NT2/D1 (cell line): ENCODE data around the gene MRPL54.

ENCODE experiments used
- DNase-seq: peaks from one replicate; pipeline ENCODE4 v3.0.0-alpha.2; 2011; ENCODE audit warnings: low read depth, low spot score
- H3K27me3 ChIP-seq: 2 replicates; pipeline ENCODE4 v1.6.0; 2011; ENCODE audit warnings: mild to moderate bottlenecking; ENCODE audit not compliant: insufficient read length, insufficient read depth
- H3K36me3 ChIP-seq: 2 replicates; pipeline ENCODE4 v1.6.1; 2011; ENCODE audit warnings: mild to moderate bottlenecking, low read length, mixed read lengths; ENCODE audit not compliant: insufficient read depth, insufficient read length
- H3K4me1 ChIP-seq: 2 replicates; pipeline ENCODE4 v1.5.1; 2011; ENCODE audit not compliant: insufficient read depth, insufficient read length
- H3K4me3 ChIP-seq: 2 replicates; pipeline ENCODE4 v1.5.1; 2011; ENCODE audit warnings: low read depth; ENCODE audit not compliant: insufficient read length
- H3K9ac ChIP-seq: 2 replicates; pipeline ENCODE4 v1.6.0; 2011; ENCODE audit warnings: low read depth; ENCODE audit not compliant: insufficient read length
- H3K9me3 ChIP-seq: 2 replicates; pipeline ENCODE4 v1.5.1; 2011; ENCODE audit warnings: mild to moderate bottlenecking, low read length; ENCODE audit not compliant: insufficient read depth
- SUZ12 ChIP-seq: IDR thresholded peaks from 2 replicates; pipeline ENCODE4 v1.6.1; 2011; ENCODE audit not compliant: insufficient read length, insufficient read depth; ENCODE audit errors: extremely low read depth
- YY1 ChIP-seq: IDR thresholded peaks from 2 replicates; pipeline ENCODE4 v1.6.1; 2011; ENCODE audit not compliant: insufficient read length, insufficient read depth
- ZNF274 ChIP-seq: IDR thresholded peaks from 2 replicates; pipeline ENCODE4 v1.6.1; 2011; ENCODE audit warnings: mild to moderate bottlenecking, low read depth, low read length

The MRPL54 gene

DNA sequence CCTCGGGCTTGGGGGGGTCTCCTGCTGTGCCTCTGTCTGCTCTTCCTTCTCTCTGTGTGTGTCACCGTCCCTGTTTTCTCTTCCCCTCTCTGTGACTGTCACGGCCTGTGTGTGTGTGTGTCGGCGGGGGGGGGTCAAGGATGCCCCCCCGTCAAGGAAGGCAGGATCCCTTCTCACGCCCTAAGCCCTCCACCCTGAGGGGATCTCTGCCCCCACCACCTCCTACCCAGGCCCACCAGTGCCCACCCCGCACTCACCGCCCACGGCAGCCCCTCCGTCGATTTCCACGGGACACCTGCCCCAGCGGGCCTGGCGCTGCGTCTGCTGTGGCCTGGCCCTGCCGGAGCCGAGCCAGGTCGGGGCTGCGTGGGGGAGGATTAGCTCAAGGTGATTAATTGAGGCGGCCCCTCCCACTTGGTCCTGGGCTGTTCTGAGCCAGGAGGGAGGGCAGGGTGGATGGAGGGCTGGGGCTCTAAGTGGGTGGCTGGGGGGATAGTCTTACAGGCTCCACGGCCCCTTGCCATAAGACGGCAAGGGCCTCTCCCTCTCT lies 9.5 kb downstream of the MRPL54 start, which contains the start of gene RAX2:
TSS of gene RAX2 (minus strand) at position 323 of the 550 bp plus-strand sequence. CDS start 486 bp downstream, outside the sequence.
- TF ChIP-seq ZNF274 (no peak), SUZ12 (no peak), YY1 (no peak)

DNA sequence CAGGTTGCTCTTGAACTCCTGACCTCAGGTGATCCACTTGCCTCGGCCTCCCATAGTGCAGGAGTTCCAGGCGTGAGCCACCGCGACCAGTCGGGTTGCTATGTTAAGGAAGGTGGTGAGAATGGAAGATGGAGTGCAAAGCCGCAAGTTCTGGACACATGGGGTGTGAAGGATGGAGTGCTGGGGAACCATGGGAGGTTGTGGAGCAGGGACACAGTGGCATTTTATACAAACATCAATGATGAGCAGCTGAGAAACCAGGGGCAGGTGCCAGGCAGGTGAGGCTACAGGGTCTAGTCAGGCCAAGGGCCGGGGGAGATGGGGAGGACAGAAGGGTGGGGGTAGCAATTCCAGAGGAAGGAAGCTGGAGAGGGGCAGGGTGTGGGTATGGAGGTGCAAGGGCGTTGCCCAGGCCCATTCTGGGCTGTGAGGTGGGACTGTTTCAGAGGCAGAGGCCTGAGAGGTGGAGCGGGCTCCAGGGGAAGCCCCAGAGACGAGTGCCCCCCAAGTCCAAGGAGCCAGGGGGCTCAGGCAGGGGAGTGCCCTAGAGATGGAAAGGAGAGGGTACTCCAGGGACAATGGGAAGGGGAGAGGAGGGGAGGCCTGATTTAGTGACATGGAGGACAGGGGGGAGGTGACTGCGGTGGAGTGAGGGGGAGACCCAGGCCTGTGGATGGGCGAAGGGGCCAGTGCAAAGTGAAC lies 11.5 kb downstream of the MRPL54 start:
- Histone ChIP-seq H3K4me1 (peaks cover 24% of the 10 kb centered on the region), H3K4me3 (no peak overlapping the region), H3K9ac (no peak overlapping the region), H3K36me3 (peaks cover 6% of the 10 kb centered on the region), H3K9me3 (no peaks in the 10 kb centered on the region), H3K27me3 (no peaks in the 10 kb centered on the region)
- TF ChIP-seq ZNF274 (no peak), YY1 (no peak), SUZ12 (no peak)
- DNase-seq = no peak

More for the DNA sequence above, 9.5 kb downstream of the MRPL54 start, which contains the start of gene RAX2:
- Histone ChIP-seq H3K36me3 (peaks cover 23% of the 10 kb centered on the region), H3K4me1 (peaks cover 28% of the 10 kb centered on the region), H3K4me3 (no peak within 1 kb of the TSS), H3K27me3 (no peaks in the 10 kb centered on the region), H3K9ac (peak within 1 kb of the TSS; percentile 47), H3K9me3 (no peaks in the 10 kb centered on the region)
- no peak for DNase-seq

DNA sequence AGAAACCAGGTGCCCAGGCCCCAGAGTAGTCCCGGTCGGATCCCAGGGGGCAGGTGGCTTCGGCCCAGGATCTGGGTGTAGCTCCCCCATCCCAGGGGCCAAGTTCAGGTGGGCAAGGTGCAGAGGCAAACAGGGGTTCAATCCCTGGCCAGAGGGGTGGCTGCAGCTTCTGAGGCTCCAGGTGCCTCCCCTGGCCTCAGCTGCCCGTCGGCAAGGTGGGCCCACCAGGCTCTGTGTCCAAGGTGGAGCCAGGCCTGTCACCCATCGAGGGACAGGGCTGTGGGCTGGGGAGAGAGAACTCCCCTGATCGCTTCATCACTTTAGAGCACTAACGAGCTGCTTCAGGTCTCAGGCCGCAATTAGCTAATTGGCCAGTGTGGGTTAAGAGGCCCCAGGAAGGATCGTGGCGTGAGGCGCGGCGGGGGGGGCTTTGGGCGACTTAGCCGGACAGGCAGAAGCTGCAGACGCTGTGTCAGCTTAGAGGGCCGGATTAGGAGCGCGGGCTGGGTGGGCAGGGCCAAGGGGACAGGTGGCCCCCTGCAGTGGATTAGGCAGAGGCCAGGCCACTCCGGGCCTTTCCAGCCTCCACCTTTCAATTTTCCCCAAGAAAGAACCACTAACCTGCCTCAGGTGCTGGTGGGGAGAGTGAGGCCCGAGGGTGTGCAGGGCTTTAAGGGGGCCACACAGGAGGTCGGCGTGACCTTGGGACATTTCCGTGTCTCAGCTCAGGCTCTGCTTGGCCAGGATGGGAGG lies 12.3 kb downstream of the MRPL54 start:
- TF ChIP-seq SUZ12 (no peak), ZNF274 (no peak), YY1 (no peak)
- no peak overlapping the region for H3K9ac ChIP-seq
- no peaks in the 10 kb centered on the region for H3K27me3 ChIP-seq
- peaks cover 23% of the 10 kb centered on the region for H3K4me1 ChIP-seq
- no peak overlapping the region for H3K4me3 ChIP-seq
- H3K36me3 ChIP-seq = peaks cover 2% of the 10 kb centered on the region
- DNase-seq = no peak
- no peaks in the 10 kb centered on the region for H3K9me3 ChIP-seq

DNA sequence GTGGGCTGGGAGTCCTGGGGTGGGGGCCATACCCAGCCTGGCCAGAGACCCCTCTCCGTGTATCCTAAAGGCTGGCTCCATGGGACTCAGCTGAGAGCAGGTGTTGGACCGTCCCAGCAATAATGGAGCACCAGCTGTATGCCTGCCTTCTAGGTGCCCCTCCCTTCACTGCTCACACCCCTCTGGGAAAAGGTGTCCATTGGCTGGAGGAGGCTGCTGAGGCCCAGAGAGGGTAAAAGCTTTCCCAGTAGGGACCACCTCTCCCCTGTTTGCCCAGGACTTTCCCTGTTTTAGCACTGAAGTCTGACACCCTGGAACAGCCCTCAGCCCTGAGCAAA lies 12.9 kb downstream of the MRPL54 start:
- no peak for DNase-seq
- Histone ChIP-seq H3K9ac (no peak overlapping the region), H3K4me1 (peaks cover 20% of the 10 kb centered on the region), H3K36me3 (no peaks in the 10 kb centered on the region), H3K4me3 (no peak overlapping the region), H3K9me3 (no peaks in the 10 kb centered on the region), H3K27me3 (no peaks in the 10 kb centered on the region)
- no peak for TF ChIP-seq SUZ12
- no peak for TF ChIP-seq YY1
- no peak for TF ChIP-seq ZNF274

DNA sequence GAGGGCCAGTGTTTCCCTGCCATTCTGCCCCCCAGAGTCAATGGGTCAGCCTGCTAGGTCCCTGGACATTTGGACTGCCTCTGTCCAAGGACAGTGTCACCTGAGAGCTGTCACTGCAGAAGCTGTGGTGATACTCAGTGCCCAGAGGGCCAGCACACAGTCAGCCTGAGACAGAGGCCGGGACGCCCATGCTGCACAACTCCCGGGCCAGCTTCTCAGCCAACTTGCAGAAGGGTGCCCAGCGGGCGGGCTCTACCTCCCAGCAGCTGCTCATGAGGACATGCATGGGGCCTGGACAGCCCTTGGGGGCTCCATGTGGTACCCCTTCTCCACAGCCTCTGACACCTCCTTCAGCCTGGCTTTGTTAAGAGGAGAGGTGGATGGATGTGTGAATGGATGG lies 13.3 kb downstream of the MRPL54 start:
- no peaks in the 10 kb centered on the region for H3K9me3 ChIP-seq
- H3K9ac ChIP-seq = no peak overlapping the region
- no peak for TF ChIP-seq SUZ12
- TF ChIP-seq ZNF274 = no peak
- TF ChIP-seq YY1 = no peak
- DNase-seq = no peak
- no peaks in the 10 kb centered on the region for H3K27me3 ChIP-seq
- no peaks in the 10 kb centered on the region for H3K36me3 ChIP-seq
- no peak overlapping the region for H3K4me3 ChIP-seq
- peaks cover 20% of the 10 kb centered on the region for H3K4me1 ChIP-seq

DNA sequence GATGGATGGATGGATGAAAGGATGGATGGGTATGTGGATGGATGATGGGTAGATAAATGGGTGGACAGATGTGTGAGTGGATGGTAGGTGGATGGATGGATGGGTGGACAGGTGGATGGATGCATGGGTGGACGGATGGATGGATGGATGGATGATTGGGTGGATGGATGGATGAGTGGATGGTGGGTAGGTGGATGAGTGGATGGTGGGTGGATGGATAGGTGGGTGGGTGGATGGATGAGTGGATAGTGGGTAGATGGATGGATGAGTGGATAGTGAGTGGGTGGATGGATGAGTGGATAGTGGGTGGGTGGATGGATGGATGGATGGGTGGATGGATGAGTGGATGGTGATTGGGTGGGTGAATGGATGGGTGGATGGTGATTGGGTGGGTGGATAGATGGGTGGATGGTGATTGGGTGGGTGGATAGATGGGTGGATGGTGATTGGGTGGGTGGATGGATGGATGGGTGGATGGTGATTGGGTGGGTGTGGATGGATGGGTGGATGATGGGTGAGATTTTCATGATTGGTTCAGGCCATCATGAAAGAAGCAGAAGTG lies 14.1 kb downstream of the MRPL54 start:
- TF ChIP-seq YY1 (no peak), ZNF274 (no peak), SUZ12 (no peak)
- no peak overlapping the region for H3K9ac ChIP-seq
- no peak overlapping the region for H3K4me3 ChIP-seq
- H3K4me1 ChIP-seq = peaks cover 15% of the 10 kb centered on the region
- no peaks in the 10 kb centered on the region for H3K27me3 ChIP-seq
- no peak for DNase-seq
- no peaks in the 10 kb centered on the region for H3K36me3 ChIP-seq
- H3K9me3 ChIP-seq = no peaks in the 10 kb centered on the region
